IMR-90 (cell line): Measurements from ENCODE around the gene RHOB. TPM values are rescaled to one million over a fixed set of nuclear protein-coding genes. Genes with fewer than 3 reads are reported as not detected.

Experiments used
- ATAC-seq: fragments of 200-7000 bp; cut with Tn5 transposase; 2 replicates; pipeline ENCODE4 v1.9.1; 2020; ENCODE audit warnings: low read depth, mild to moderate bottlenecking, moderate library complexity
- BruUV-seq: library from RNA; stranded (reverse); fragments of 400-500 nt; replicated peaks from 2 replicates; lab custom pipeline; 2021; lab: Mats Ljungman, UMichigan
- CTCF ChIA-PET: fragments of 300-600 bp; formaldehyde crosslinking; extraction: SDS; loops from one replicate; lab custom pipeline; 2021; ENCODE audit warnings: antibody characterized with exemption; lab: Yijun Ruan, JAX
- POLR2A ChIA-PET: fragments of 300-600 bp; sonication (Branson Sonifier 250); formaldehyde crosslinking; loops from one replicate; lab custom pipeline; 2022; ENCODE audit warnings: antibody characterized with exemption; ENCODE audit not compliant: unreplicated experiment; lab: Charles Lee
- DNase-seq: peaks from one replicate; pipeline ENCODE4 v3.0.0; 2013
- H2AFZ ChIP-seq: replicated peaks from 2 replicates; pipeline ENCODE3; 2013; ENCODE audit warnings: low read length, mild to moderate bottlenecking; ENCODE audit not compliant: poor library complexity
- H2AK5ac ChIP-seq: 2 replicates; pipeline ENCODE4 v1.6.1; 2013; ENCODE audit warnings: low read depth, low read length, inconsistent platforms
- H2AK9ac ChIP-seq: replicated peaks from 2 replicates; pipeline ENCODE3; 2013; ENCODE audit warnings: mild to moderate bottlenecking, low read depth, low read length, moderate library complexity; ENCODE audit not compliant: poor library complexity
- H2BK120ac ChIP-seq: 2 replicates; pipeline ENCODE4 v1.6.1; 2013; ENCODE audit warnings: low read depth, low read length, inconsistent platforms
- H2BK15ac ChIP-seq: 3 replicates; pipeline ENCODE4 v1.6.1; 2013; ENCODE audit warnings: low read depth, low read length, inconsistent platforms
- H2BK20ac ChIP-seq: 2 replicates; pipeline ENCODE4 v1.6.1; 2013; ENCODE audit warnings: low read depth, mild to moderate bottlenecking, inconsistent platforms, low read length, moderate library complexity
- H2BK5ac ChIP-seq: 2 replicates; pipeline ENCODE4 v1.6.1; 2013; ENCODE audit warnings: mild to moderate bottlenecking, low read depth, low read length, inconsistent platforms; ENCODE audit not compliant: poor library complexity, severe bottlenecking
- H3K14ac ChIP-seq: replicated peaks from 2 replicates; pipeline ENCODE4 v1.6.1; 2013; ENCODE audit warnings: low read depth, low read length, inconsistent platforms
- H3K18ac ChIP-seq: 2 replicates; pipeline ENCODE4 v1.6.1; 2013; ENCODE audit warnings: low read depth, low read length, control low read depth
- H3K23ac ChIP-seq: 2 replicates; pipeline ENCODE4 v1.6.1; 2013; ENCODE audit warnings: low read depth, low read length, inconsistent platforms
- H3K27ac ChIP-seq: 2 replicates; pipeline ENCODE4 v1.5.1; 2013; ENCODE audit warnings: mild to moderate bottlenecking, control low read depth, low read length; ENCODE audit not compliant: insufficient read depth
- H3K27me3 ChIP-seq: 2 replicates; pipeline ENCODE4 v1.6.1; 2013; ENCODE audit warnings: low read length; ENCODE audit not compliant: control insufficient read depth, insufficient read depth
- H3K36me3 ChIP-seq: 2 replicates; pipeline ENCODE4 v1.6.1; 2013; ENCODE audit warnings: low read length, mixed read lengths; ENCODE audit not compliant: control insufficient read depth, insufficient read depth
- H3K4ac ChIP-seq: 2 replicates; pipeline ENCODE4 v1.6.1; 2013; ENCODE audit warnings: low read depth, low read length, inconsistent platforms
- H3K4me1 ChIP-seq: 2 replicates; pipeline ENCODE4 v1.6.1; 2013; ENCODE audit warnings: low read length, mixed read lengths; ENCODE audit not compliant: control insufficient read depth, insufficient read depth
- H3K4me2 ChIP-seq: 2 replicates; pipeline ENCODE4 v1.6.1; 2013; ENCODE audit warnings: low read depth, mild to moderate bottlenecking, control low read depth, low read length, moderate library complexity
- H3K4me3 ChIP-seq: 2 replicates; pipeline ENCODE4 v1.5.1; 2013; ENCODE audit warnings: low read depth, mild to moderate bottlenecking, control low read depth, low read length, moderate library complexity; ENCODE audit not compliant: insufficient read depth
- H3K56ac ChIP-seq: 2 replicates; pipeline ENCODE4 v1.6.1; 2013; ENCODE audit warnings: low read length, inconsistent platforms; ENCODE audit not compliant: insufficient read depth; ENCODE audit errors: extremely low read depth
- H3K79me1 ChIP-seq, 2 experiments: 2 replicates each; pipeline ENCODE4 v1.6.1; 2013; ENCODE audit warnings: low read length in 2 of 2, inconsistent platforms in 1 of 2, low read depth in 1 of 2
- H3K9ac ChIP-seq: 2 replicates; pipeline ENCODE4 v1.6.1; 2013; ENCODE audit warnings: low read depth, low read length, control low read depth
- H3K9me1 ChIP-seq: 2 replicates; pipeline ENCODE4 v1.6.1; 2013; ENCODE audit warnings: low read length, inconsistent platforms; ENCODE audit not compliant: insufficient read depth
- H3K9me3 ChIP-seq: 2 replicates; pipeline ENCODE4 v1.6.1; 2013; ENCODE audit warnings: low read length; ENCODE audit not compliant: control insufficient read depth, insufficient read depth
- H4K20me1 ChIP-seq: 2 replicates; pipeline ENCODE4 v1.6.1; 2013; ENCODE audit warnings: low read length, inconsistent platforms; ENCODE audit not compliant: insufficient read depth
- H4K5ac ChIP-seq: 2 replicates; pipeline ENCODE4 v1.6.1; 2013; ENCODE audit warnings: mild to moderate bottlenecking, low read depth, low read length, control low read depth
- H4K8ac ChIP-seq, 2 experiments: 2 replicates each; pipeline ENCODE4 v1.6.1; 2013; ENCODE audit warnings: low read depth in 2 of 2, low read length in 2 of 2, control low read depth in 1 of 2, inconsistent platforms in 1 of 2
- H4K91ac ChIP-seq: 2 replicates; pipeline ENCODE4 v1.6.1; 2013; ENCODE audit warnings: low read depth, low read length, inconsistent platforms; ENCODE audit not compliant: insufficient read depth
- BHLHE40 ChIP-seq: fragments of 150-350 bp; IDR thresholded peaks from 2 replicates; pipeline ENCODE4 v1.6.1; 2016; ENCODE audit warnings: mild to moderate bottlenecking, low read depth, low read length
- CEBPB ChIP-seq: IDR thresholded peaks from 2 replicates; pipeline ENCODE4 v1.6.1; 2012; ENCODE audit warnings: low read depth, low read length, improper control_type of control experiment
- CHD1 ChIP-seq: IDR thresholded peaks from 2 replicates; pipeline ENCODE4 v1.6.1; 2012; ENCODE audit warnings: low read depth, low read length, improper control_type of control experiment
- CTCF ChIP-seq: conservative IDR thresholded peaks from 2 replicates; pipeline ENCODE4 v1.5.1; 2012; ENCODE audit warnings: mild to moderate bottlenecking, low read depth, low read length, improper control_type of control experiment
- ELK1 ChIP-seq: fragments of 150-350 bp; IDR thresholded peaks from 2 replicates; pipeline ENCODE4 v1.6.1; 2016; ENCODE audit warnings: low read depth, mild to moderate bottlenecking, low read length, moderate library complexity, borderline replicate concordance
- FOS ChIP-seq: fragments of 150-350 bp; IDR thresholded peaks from 2 replicates; pipeline ENCODE4 v1.6.1; 2016; ENCODE audit warnings: low read depth, low read length
- MAFK ChIP-seq: IDR thresholded peaks from 2 replicates; pipeline ENCODE4 v1.6.1; 2012; ENCODE audit warnings: low read depth, low read length, improper control_type of control experiment
- MAZ ChIP-seq: IDR thresholded peaks from 2 replicates; pipeline ENCODE4 v1.6.1; 2012; ENCODE audit warnings: low read depth, mild to moderate bottlenecking, low read length, improper control_type of control experiment, moderate library complexity, borderline replicate concordance
- MXI1 ChIP-seq: IDR thresholded peaks from 2 replicates; pipeline ENCODE4 v1.6.1; 2012; ENCODE audit warnings: low read depth, mild to moderate bottlenecking, low read length, moderate library complexity, borderline replicate concordance
- NFE2L2 ChIP-seq: fragments of 150-350 bp; IDR thresholded peaks from 2 replicates; pipeline ENCODE4 v1.6.1; 2016; ENCODE audit warnings: low read depth, mild to moderate bottlenecking, low read length
- POLR2A ChIP-seq: IDR thresholded peaks from 2 replicates; pipeline ENCODE4 v1.6.1; 2012; ENCODE audit warnings: mild to moderate bottlenecking, low read depth, low read length
- RAD21 ChIP-seq: IDR thresholded peaks from 2 replicates; pipeline ENCODE4 v1.6.1; 2012; ENCODE audit warnings: low read length, improper control_type of control experiment
- RCOR1 ChIP-seq: IDR thresholded peaks from 2 replicates; pipeline ENCODE4 v1.6.1; 2012; ENCODE audit warnings: mild to moderate bottlenecking, low read length, improper control_type of control experiment; ENCODE audit not compliant: insufficient replicate concordance
- RFX5 ChIP-seq: IDR thresholded peaks from 2 replicates; pipeline ENCODE4 v1.8.0; 2012; ENCODE audit warnings: low read depth, mild to moderate bottlenecking, low read length, moderate library complexity
- SMC3 ChIP-seq: fragments of 150-350 bp; IDR thresholded peaks from 2 replicates; pipeline ENCODE4 v1.6.1; 2016; ENCODE audit warnings: low read depth, mild to moderate bottlenecking, antibody characterized with exemption, low read length, moderate library complexity
- USF2 ChIP-seq: fragments of 150-350 bp; IDR thresholded peaks from 2 replicates; pipeline ENCODE4 v1.6.1; 2017; ENCODE audit warnings: mild to moderate bottlenecking, antibody characterized with exemption, low read length, low read depth
- WGBS, 2 experiments: methylation state at CpG; one replicate each; pipeline versions ENCODE4 v1.1.5 to v1.1.7; 2013; ENCODE audit warnings: missing lambda C conversion rate in 2 of 2; ENCODE audit not compliant: insufficient read length in 1 of 2; ENCODE audit errors: extremely low coverage in 2 of 2; 5-methylcytosine and 5-hydroxymethylcytosine counted together
- dilution Hi-C: fragments of 300-500 bp; cut with HindIII; formaldehyde crosslinking; loops from one replicate; pipeline ENCODE4 v1.14.3; 2018; ENCODE audit warnings: low sequenced_read_pairs; ENCODE audit not compliant: unreplicated experiment
- in situ Hi-C: fragments of 300-500 bp; cut with MboI; formaldehyde crosslinking; loops from 3 replicates; pipeline ENCODE4 v1.14.3; 2019; ENCODE audit warnings: low sequenced_read_pairs, inconsistent platforms, mixed read lengths
- intact Hi-C: fragments of 100-400 bp; cut with micrococcal nuclease; formaldehyde crosslinking; loops from 2 replicates; pipeline ENCODE4 v1.10.0; 2022
- polyA plus RNA-seq, 3 experiments: library from polyadenylated mRNA; depleted of rRNA; stranded (reverse); fragments of >200 nt; gene quantifications; 2 replicates each; pipeline ENCODE4 v1.2.3, GENCODE V29; 2012; ENCODE audit warnings: low replicate concordance in 1 of 3
- total RNA-seq: library from RNA; depleted of rRNA; stranded (reverse); fragments of >200 nt; gene quantifications from 2 replicates; pipeline ENCODE4 v1.2.3, GENCODE V29; 2012

The RHOB gene
- total and polyA plus RNA-seq, 2 of the 4 experiments (the other 2 are of a cell fraction), result 112 to 149 TPM

- Histone ChIP-seq H3K18ac (no peak overlapping the region), H2AFZ (no peak overlapping the region), H2AK5ac (no peak overlapping the region), H3K27ac (no peak overlapping the region), H3K9me3 (no peaks in the 10 kb centered on the region), H2BK15ac (no peak overlapping the region), H2BK20ac (no peak overlapping the region), H4K8ac (no peak overlapping the region), H3K14ac (no peak overlapping the region), H3K36me3 (no peaks in the 10 kb centered on the region), H3K27me3 (peaks cover 3% of the 10 kb centered on the region), H3K4me3 (no peak overlapping the region), H2AK9ac (no peak overlapping the region), H2BK5ac (no peak overlapping the region), H2BK120ac (no peak overlapping the region), H3K4me1 (peaks cover 4% of the 10 kb centered on the region), H3K9me1 (peaks cover 6% of the 10 kb centered on the region; the same call in 1 of the 2 replicates), H4K5ac (no peak overlapping the region), H3K9ac (no peak overlapping the region), H3K4ac (no peak overlapping the region), H3K4me2 (no peak overlapping the region), H4K20me1 (no peaks in the 10 kb centered on the region), H3K79me1 (no peaks in the 10 kb centered on the region), H3K23ac (no peak overlapping the region), H4K91ac (no peak overlapping the region), H3K56ac (no peak overlapping the region)
- DNase-seq, result no peak
- WGBS, 2 experiments, result no CpG with 5 or more reads among the region's 1 CpG
- ChIA-PET POLR2A (interaction anchor here (0.6 kb wide), 1 partner anchor 41 kb away, joined by 14 read pairs; no protein-coding TSS in a partner anchor), CTCF (interaction anchor here (1.3 kb wide), 1 partner anchor 11 kb away, joined by 3 read pairs; no protein-coding TSS in a partner anchor)
- TF ChIP-seq RFX5, result no peak
- TF ChIP-seq FOS, result no peak
- TF ChIP-seq USF2, result no peak
- TF ChIP-seq BHLHE40, result no peak
- no peak for TF ChIP-seq MAZ
- TF ChIP-seq RAD21, result no peak
- TF ChIP-seq CEBPB, result no peak
- TF ChIP-seq POLR2A, result no peak
- no peak for TF ChIP-seq RCOR1
- no peak for TF ChIP-seq CTCF
- no peak for TF ChIP-seq NFE2L2
- no peak for TF ChIP-seq CHD1
- TF ChIP-seq SMC3, result no peak
- TF ChIP-seq MXI1, result no peak
- no peak for TF ChIP-seq MAFK
- no peak for TF ChIP-seq ELK1
- dilution Hi-C loops (no loop called here), in situ Hi-C loops (no loop called here), intact Hi-C loops (no loop called here)
- no peak for ATAC-seq
- BruUV-seq, result no TSS peak
These were observed 46.6 kb upstream of the RHOB start for GRCh38 chr2:20400306-20400705.
